WTC11 (cell line): Measurements from ENCODE around the gene MYO16.

ENCODE experiments used
- CBFB ChIP-seq: sonication (generic); formaldehyde crosslinking; IDR thresholded peaks from 2 replicates; pipeline ENCODE4 v1.8.1; 2022; ENCODE audit warnings: mild to moderate bottlenecking, low read depth, missing genetic modification reagents
- ESRRA ChIP-seq: sonication (generic); formaldehyde crosslinking; IDR thresholded peaks from 2 replicates; pipeline ENCODE4 v1.8.1; 2022; ENCODE audit warnings: mild to moderate bottlenecking, missing genetic modification reagents, borderline replicate concordance
- FOXP1 ChIP-seq: sonication (generic); formaldehyde crosslinking; IDR thresholded peaks from 2 replicates; pipeline ENCODE4 v1.8.0; 2022; ENCODE audit warnings: missing genetic modification reagents, mild to moderate bottlenecking, moderate library complexity, borderline replicate concordance
- JUN ChIP-seq: sonication (generic); formaldehyde crosslinking; IDR thresholded peaks from 2 replicates; pipeline ENCODE4 v1.8.0; 2023; ENCODE audit warnings: mild to moderate bottlenecking, missing genetic modification reagents
- TP53 ChIP-seq: sonication (generic); formaldehyde crosslinking; IDR thresholded peaks from 2 replicates; pipeline ENCODE4 v1.8.1; 2023; ENCODE audit warnings: mild to moderate bottlenecking, missing genetic modification reagents
- TF ChIP-seq, protein P1 (sequence below): fragments of 200-600 bp; IDR thresholded peaks from 2 replicates; pipeline ENCODE4 v1.8.0; 2022; ENCODE audit warnings: antibody characterized with exemption
- TF ChIP-seq, protein P2 (sequence below): sonication (generic); formaldehyde crosslinking; IDR thresholded peaks from 2 replicates; pipeline ENCODE4 v1.8.1; 2023; ENCODE audit warnings: mild to moderate bottlenecking, missing genetic modification reagents, borderline replicate concordance
- TF ChIP-seq, protein P3 (sequence below): sonication (generic); formaldehyde crosslinking; IDR thresholded peaks from 2 replicates; pipeline ENCODE4 v1.8.1; 2023; ENCODE audit warnings: mild to moderate bottlenecking, moderate library complexity, missing genetic modification reagents
- TF ChIP-seq, protein P4 (sequence below): sonication (generic); formaldehyde crosslinking; IDR thresholded peaks from 2 replicates; pipeline ENCODE4 v1.8.1; 2023; ENCODE audit warnings: mild to moderate bottlenecking, missing genetic modification reagents

DNA sequence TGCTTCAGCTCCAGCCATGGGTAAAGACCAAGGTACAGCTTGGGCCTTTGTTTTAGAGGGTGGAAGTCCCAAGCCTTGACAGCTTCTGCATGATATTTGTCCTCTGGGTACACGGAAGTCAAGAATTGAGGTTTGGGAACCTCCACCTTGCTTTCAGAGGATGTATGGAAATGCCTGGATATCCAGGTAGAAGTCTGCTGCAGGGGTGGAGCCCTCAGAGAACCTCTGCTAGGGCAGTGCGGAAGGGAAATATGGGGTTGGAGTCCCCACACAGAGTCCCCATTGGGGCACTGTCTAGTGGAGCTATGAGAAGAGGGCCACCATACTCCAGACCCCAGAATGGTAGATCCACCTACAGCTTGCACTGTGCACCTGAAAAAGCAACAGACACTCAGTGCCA is 23.0 kb upstream of the MYO16 start:
- TF ChIP-seq ESRRA (CRISPR knock-in tag): no peak
- TF ChIP-seq, protein P1, sequence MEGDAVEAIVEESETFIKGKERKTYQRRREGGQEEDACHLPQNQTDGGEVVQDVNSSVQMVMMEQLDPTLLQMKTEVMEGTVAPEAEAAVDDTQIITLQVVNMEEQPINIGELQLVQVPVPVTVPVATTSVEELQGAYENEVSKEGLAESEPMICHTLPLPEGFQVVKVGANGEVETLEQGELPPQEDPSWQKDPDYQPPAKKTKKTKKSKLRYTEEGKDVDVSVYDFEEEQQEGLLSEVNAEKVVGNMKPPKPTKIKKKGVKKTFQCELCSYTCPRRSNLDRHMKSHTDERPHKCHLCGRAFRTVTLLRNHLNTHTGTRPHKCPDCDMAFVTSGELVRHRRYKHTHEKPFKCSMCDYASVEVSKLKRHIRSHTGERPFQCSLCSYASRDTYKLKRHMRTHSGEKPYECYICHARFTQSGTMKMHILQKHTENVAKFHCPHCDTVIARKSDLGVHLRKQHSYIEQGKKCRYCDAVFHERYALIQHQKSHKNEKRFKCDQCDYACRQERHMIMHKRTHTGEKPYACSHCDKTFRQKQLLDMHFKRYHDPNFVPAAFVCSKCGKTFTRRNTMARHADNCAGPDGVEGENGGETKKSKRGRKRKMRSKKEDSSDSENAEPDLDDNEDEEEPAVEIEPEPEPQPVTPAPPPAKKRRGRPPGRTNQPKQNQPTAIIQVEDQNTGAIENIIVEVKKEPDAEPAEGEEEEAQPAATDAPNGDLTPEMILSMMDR: no peak
- TF ChIP-seq CBFB (CRISPR knock-in tag): no peak
- TF ChIP-seq, protein P2, sequence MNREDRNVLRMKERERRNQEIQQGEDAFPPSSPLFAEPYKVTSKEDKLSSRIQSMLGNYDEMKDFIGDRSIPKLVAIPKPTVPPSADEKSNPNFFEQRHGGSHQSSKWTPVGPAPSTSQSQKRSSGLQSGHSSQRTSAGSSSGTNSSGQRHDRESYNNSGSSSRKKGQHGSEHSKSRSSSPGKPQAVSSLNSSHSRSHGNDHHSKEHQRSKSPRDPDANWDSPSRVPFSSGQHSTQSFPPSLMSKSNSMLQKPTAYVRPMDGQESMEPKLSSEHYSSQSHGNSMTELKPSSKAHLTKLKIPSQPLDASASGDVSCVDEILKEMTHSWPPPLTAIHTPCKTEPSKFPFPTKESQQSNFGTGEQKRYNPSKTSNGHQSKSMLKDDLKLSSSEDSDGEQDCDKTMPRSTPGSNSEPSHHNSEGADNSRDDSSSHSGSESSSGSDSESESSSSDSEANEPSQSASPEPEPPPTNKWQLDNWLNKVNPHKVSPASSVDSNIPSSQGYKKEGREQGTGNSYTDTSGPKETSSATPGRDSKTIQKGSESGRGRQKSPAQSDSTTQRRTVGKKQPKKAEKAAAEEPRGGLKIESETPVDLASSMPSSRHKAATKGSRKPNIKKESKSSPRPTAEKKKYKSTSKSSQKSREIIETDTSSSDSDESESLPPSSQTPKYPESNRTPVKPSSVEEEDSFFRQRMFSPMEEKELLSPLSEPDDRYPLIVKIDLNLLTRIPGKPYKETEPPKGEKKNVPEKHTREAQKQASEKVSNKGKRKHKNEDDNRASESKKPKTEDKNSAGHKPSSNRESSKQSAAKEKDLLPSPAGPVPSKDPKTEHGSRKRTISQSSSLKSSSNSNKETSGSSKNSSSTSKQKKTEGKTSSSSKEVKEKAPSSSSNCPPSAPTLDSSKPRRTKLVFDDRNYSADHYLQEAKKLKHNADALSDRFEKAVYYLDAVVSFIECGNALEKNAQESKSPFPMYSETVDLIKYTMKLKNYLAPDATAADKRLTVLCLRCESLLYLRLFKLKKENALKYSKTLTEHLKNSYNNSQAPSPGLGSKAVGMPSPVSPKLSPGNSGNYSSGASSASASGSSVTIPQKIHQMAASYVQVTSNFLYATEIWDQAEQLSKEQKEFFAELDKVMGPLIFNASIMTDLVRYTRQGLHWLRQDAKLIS (CRISPR knock-in tag): no peak
- TF ChIP-seq TP53 (CRISPR knock-in tag): no peak
- TF ChIP-seq, protein P3, sequence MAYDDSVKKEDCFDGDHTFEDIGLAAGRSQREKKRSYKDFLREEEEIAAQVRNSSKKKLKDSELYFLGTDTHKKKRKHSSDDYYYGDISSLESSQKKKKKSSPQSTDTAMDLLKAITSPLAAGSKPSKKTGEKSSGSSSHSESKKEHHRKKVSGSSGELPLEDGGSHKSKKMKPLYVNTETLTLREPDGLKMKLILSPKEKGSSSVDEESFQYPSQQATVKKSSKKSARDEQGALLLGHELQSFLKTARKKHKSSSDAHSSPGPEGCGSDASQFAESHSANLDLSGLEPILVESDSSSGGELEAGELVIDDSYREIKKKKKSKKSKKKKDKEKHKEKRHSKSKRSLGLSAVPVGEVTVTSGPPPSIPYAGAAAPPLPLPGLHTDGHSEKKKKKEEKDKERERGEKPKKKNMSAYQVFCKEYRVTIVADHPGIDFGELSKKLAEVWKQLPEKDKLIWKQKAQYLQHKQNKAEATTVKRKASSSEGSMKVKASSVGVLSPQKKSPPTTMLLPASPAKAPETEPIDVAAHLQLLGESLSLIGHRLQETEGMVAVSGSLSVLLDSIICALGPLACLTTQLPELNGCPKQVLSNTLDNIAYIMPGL (CRISPR knock-in tag): no peak
- no peak for TF ChIP-seq JUN (CRISPR knock-in tag)
- no peak for TF ChIP-seq FOXP1 (CRISPR knock-in tag)
- TF ChIP-seq, protein P4, sequence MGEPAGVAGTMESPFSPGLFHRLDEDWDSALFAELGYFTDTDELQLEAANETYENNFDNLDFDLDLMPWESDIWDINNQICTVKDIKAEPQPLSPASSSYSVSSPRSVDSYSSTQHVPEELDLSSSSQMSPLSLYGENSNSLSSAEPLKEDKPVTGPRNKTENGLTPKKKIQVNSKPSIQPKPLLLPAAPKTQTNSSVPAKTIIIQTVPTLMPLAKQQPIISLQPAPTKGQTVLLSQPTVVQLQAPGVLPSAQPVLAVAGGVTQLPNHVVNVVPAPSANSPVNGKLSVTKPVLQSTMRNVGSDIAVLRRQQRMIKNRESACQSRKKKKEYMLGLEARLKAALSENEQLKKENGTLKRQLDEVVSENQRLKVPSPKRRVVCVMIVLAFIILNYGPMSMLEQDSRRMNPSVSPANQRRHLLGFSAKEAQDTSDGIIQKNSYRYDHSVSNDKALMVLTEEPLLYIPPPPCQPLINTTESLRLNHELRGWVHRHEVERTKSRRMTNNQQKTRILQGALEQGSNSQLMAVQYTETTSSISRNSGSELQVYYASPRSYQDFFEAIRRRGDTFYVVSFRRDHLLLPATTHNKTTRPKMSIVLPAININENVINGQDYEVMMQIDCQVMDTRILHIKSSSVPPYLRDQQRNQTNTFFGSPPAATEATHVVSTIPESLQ (CRISPR knock-in tag): no peak
